SU-DHL-6 (cell line): ENCODE measurements around the gene TADA2B.

Experiments
- EZH2phosphoT487 ChIP-seq: fragments of 200-600 bp; sonication (generic), shearing (Covaris generic); conservative IDR thresholded peaks from 2 replicates; pipeline ENCODE4 v1.6.1; 2018; ENCODE audit warnings: mild to moderate bottlenecking, antibody characterized with exemption, low read length, moderate library complexity, mixed read lengths
- TF ChIP-seq, protein P1 (sequence below): fragments of 200-600 bp; sonication (generic); IDR thresholded peaks from one replicate; pipeline ENCODE4 v1.5.1; 2017; ENCODE audit warnings: antibody characterized with exemption, mild to moderate bottlenecking, low read length, moderate library complexity; ENCODE audit not compliant: insufficient read depth, poor library complexity, severe bottlenecking

DNA sequence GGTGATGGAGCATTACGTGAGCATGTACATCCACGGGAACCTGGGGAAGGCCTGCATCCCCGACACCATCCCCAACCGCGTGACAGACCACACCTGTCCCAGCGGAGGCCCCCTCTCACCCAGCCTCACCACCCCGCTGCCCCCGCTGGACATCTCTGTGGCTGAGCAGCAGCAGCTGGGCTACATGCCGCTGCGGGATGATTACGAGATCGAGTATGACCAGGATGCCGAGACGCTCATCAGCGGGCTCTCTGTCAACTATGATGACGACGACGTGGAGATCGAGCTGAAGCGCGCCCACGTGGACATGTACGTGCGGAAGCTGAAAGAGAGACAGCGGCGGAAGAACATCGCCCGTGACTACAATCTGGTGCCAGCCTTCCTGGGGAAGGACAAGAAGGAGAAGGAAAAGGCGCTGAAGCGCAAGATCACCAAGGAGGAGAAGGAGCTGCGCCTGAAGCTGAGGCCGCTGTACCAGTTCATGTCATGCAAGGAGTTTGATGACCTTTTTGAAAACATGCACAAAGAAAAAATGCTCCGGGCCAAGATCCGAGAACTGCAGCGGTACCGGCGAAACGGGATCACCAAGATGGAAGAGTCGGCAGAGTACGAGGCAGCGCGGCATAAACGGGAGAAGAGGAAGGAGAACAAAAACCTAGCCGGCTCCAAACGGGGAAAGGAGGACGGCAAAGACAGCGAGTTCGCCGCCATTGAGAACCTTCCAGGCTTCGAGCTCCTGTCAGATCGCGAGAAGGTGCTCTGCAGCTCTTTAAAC is 11.1 kb downstream of the TADA2B start:
- TF ChIP-seq, protein P1, sequence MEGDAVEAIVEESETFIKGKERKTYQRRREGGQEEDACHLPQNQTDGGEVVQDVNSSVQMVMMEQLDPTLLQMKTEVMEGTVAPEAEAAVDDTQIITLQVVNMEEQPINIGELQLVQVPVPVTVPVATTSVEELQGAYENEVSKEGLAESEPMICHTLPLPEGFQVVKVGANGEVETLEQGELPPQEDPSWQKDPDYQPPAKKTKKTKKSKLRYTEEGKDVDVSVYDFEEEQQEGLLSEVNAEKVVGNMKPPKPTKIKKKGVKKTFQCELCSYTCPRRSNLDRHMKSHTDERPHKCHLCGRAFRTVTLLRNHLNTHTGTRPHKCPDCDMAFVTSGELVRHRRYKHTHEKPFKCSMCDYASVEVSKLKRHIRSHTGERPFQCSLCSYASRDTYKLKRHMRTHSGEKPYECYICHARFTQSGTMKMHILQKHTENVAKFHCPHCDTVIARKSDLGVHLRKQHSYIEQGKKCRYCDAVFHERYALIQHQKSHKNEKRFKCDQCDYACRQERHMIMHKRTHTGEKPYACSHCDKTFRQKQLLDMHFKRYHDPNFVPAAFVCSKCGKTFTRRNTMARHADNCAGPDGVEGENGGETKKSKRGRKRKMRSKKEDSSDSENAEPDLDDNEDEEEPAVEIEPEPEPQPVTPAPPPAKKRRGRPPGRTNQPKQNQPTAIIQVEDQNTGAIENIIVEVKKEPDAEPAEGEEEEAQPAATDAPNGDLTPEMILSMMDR: no peak
- TF ChIP-seq EZH2phosphoT487: no peak
